HUDEP-2 (cell line): ENCODE data around the gene CNST.
A peak's percentile ranks its signal among the peaks of the same experiment; 100 is the strongest.
"Not testable (repeated sequence)": the region's sequence is repeated elsewhere in the genome, so short reads cannot be mapped to it uniquely, and the experiment has no call there.

Source experiments
- DNase-seq, 76 experiments: peaks; one replicate each; lab custom pipeline; 2025; ENCODE audit not compliant: unreplicated experiment in 76 of 76; lab: John Stamatoyannopoulos, UW

The CNST gene

GRCh38 chr1:246661451-246661850 is 95.2 kb downstream of the CNST start:
- DNase-seq = no peak

- DNase-seq = no peak
Measured at GRCh38 chr1:246667773-246668172, 101.5 kb downstream of the CNST start.

- no peak for DNase-seq
Measured at GRCh38 chr1:246669659-246670058, 103.4 kb downstream of the CNST start.

- DNase-seq = no peak
Measured at GRCh38 chr1:246674049-246674448, 107.8 kb downstream of the CNST start.

GRCh38 chr1:246677842-246678241 is 111.6 kb downstream of the CNST start:
- no peak for DNase-seq

GRCh38 chr1:246678816-246679793 is 112.8 kb downstream of the CNST start:
- DNase-seq = no peak

GRCh38 chr1:246679794-246680177 is 113.5 kb downstream of the CNST start:
- no peak for DNase-seq

- DNase-seq = no peak
Measured at GRCh38 chr1:246680190-246680589, 113.9 kb downstream of the CNST start.

GRCh38 chr1:246680696-246681130 is 114.5 kb downstream of the CNST start:
- DNase-seq = no peak

GRCh38 chr1:246681900-246682895 is 115.9 kb downstream of the CNST start:
- no peak for DNase-seq

GRCh38 chr1:246683521-246683920 is 117.3 kb downstream of the CNST start:
- DNase-seq = no peak

- DNase-seq = no peak
Measured at GRCh38 chr1:246687002-246687401, 120.7 kb downstream of the CNST start.

GRCh38 chr1:246689409-246690008 is 123.3 kb downstream of the CNST start:
- peak in 58 of 76 experiments; percentile 4 to 74 (median 32) for DNase-seq

GRCh38 chr1:246690100-246690499 is 123.8 kb downstream of the CNST start:
- no peak for DNase-seq

- DNase-seq = no peak
Measured at GRCh38 chr1:246691622-246692495, 125.6 kb downstream of the CNST start.

- DNase-seq = not testable (repeated sequence)
Measured at GRCh38 chr1:246694213-246694895, 128.1 kb downstream of the CNST start.

GRCh38 chr1:246695136-246695535 is 128.9 kb downstream of the CNST start:
- DNase-seq = no peak

GRCh38 chr1:246695666-246696065 is 129.4 kb downstream of the CNST start:
- no peak for DNase-seq

- DNase-seq = peak in 1 of 76 experiments; percentile 23
Measured at GRCh38 chr1:246698466-246699094, 132.3 kb downstream of the CNST start.
